C4-2B (cell line): Measurements from ENCODE around the gene LEMD2.

ENCODE experiments used
- H3K27ac ChIP-seq: fragments of 450-650 bp; 2 replicates; pipeline ENCODE4 v1.5.1; 2017
- ZFX ChIP-seq: fragments of 450-650 bp; IDR thresholded peaks from 2 replicates; pipeline ENCODE4 v1.6.1; 2017
- TF ChIP-seq, protein P1 (sequence below): fragments of 450-650 bp; conservative IDR thresholded peaks from 2 replicates; pipeline ENCODE4 v1.5.1; 2017; ENCODE audit warnings: mild to moderate bottlenecking

The LEMD2 gene

DNA sequence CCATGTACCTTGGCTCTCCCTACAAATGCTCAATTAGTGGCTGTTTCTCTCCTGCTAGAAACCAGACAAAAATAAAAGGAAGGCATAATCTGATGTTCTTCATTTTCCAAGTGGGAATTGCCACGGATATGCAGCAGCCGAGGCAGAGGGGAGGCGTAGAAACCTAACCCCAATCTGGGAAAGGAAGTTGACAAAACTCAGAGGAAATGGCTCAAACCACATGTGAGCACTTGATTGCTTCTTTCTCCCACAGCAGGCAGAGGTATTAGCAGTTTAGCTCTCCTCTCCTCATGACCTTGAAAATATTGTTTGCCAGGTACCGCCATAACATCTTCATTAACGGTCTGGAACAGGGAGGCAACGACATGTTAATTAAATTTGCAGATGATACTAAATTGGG is 18.7 kb upstream of the LEMD2 start:
- no peak overlapping the region for H3K27ac ChIP-seq
- TF ChIP-seq ZFX: no peak
- TF ChIP-seq, protein P1, sequence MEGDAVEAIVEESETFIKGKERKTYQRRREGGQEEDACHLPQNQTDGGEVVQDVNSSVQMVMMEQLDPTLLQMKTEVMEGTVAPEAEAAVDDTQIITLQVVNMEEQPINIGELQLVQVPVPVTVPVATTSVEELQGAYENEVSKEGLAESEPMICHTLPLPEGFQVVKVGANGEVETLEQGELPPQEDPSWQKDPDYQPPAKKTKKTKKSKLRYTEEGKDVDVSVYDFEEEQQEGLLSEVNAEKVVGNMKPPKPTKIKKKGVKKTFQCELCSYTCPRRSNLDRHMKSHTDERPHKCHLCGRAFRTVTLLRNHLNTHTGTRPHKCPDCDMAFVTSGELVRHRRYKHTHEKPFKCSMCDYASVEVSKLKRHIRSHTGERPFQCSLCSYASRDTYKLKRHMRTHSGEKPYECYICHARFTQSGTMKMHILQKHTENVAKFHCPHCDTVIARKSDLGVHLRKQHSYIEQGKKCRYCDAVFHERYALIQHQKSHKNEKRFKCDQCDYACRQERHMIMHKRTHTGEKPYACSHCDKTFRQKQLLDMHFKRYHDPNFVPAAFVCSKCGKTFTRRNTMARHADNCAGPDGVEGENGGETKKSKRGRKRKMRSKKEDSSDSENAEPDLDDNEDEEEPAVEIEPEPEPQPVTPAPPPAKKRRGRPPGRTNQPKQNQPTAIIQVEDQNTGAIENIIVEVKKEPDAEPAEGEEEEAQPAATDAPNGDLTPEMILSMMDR: no peak

GRCh38 chr6:33806841-33807240 is 17.9 kb upstream of the LEMD2 start:
- H3K27ac ChIP-seq: no peak overlapping the region
- no peak for TF ChIP-seq ZFX
- TF ChIP-seq, protein P1: no peak

GRCh38 chr6:33803571-33804053 is 14.7 kb upstream of the LEMD2 start, which contains the start of gene MLN:
Gene MLN (minus strand): TSS chr6:33804003. CDS start chr6:33801163, 2,840 bp downstream.
- TF ChIP-seq, protein P1: no peak
- no peak for TF ChIP-seq ZFX
- H3K27ac ChIP-seq: no peak within 1 kb of the TSS

DNA sequence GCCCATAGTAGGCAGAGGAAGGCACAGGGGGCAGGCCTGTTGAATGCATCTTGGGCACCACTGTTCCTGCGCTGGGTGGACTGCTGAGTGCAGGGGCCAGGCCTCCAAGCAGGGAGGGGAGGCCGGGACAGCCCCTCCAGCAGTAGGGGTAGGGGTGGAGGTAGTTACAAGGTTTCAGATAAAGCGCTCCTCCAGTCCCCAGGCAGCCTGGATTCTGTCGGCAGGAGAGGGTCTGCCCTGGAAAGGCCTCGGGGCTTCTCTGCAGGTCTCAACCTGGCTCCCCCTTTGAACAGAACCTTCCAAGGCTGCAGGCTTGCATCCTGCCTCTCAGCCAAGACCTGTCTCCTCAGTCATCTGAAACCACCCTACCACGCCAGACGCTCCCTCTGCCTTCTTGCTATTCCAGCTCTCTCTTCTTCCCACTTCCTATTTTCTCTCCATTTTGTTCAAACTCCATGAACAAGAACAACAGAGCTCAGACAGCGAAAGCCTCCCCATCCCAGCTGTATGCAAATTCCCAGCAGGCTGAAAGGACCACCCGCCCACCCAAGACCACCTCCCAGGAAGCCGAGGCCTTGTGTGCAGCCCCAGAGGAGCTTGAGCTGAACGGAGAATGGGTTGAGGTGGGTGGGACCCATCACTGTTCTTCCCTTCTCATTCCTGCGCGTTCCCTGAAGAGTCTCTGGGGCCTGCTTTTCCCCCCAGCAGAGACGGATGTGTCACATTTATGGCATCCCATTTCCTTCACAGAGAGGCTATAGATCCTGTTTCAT is 13.4 kb upstream of the LEMD2 start:
- no peak overlapping the region for H3K27ac ChIP-seq
- TF ChIP-seq ZFX: no peak
- TF ChIP-seq, protein P1: no peak

- no peak overlapping the region for H3K27ac ChIP-seq
- TF ChIP-seq, protein P1: no peak
- no peak for TF ChIP-seq ZFX
Observed at GRCh38 chr6:33801611-33802010, 12.7 kb upstream of the LEMD2 start.

DNA sequence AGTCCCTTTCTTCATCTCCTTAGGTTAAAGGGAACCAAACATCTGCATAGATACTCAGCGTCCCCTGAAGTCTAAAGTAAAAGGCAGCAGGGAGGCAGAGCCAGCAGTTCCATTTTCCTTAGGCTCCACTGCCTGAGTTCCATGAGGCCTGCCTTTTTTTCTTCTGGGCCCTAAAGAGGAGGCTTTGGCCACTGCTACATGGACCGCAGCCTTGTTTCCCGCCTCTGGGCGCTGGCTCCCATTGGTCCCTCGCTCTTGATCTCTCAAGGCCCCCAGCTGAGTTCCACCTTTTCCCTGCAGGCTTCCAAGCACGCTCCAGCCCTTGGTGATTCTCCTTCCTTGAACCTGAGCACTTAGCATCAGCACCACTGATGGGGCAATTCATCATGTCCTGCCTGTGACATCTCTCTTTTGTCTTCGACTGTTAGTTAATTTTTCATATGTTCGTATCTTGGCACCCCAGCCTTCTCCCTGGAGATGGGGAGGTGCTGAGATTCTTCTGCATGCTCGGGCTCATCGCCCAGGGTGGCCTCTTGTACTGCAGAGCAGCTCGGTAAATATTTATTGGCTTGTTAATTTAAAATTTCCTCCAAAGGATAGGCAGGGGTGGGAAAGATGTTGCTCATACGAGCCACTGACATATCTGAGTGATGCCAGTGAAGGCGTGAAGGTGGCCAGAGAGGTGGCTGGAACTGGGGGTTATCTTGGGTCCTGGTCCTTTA is 11.5 kb upstream of the LEMD2 start:
- TF ChIP-seq, protein P1: no peak
- TF ChIP-seq ZFX: no peak
- no peak overlapping the region for H3K27ac ChIP-seq
